ENCODE measurements around the gene PLCL1.

PLCL1 gene

GRCh38 chr2:197927994-197928393, 123.6 kb downstream of the PLCL1 start:
- no peak for DNase-seq (ENCODE audit: low read depth)

DNA sequence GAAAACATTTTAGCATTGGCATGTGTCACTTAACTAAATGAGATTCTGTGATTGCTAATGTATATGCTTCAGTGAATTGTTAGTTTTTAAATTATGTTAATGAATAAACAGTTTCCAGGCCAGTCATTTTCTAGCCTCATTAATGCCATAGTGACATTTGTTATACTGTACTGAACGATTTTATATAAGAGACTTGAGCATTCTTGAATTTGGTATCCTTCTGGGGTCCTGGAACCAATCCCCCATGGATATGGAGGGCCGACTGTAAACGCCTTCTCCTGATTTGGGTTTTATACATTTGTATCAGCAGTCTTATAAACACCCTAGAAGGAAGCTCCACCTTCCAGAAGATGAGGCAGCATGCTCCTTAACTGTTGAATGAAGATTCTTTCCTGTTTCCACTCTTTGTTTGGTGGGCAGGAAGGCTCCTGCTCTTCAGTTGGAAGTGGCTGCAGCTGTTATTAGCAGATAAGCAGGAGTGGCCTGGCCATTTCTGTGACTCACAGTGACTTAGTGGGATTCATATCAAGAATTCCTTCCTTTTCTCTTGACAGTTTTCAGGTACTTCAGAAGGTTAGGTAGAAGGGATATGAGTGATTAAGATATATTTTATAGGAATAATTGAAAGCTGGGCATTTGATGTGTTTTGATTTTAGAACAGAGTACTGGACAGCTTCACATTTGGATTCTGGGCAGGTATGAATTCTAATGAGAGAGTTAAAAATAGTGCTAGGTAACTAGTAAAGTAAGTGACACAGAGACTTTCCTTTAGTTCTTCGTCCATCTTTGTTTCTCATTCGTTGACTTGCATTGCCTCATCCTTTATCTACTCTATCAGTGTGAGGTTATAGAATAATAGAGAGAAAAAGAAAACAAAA, 124.9 kb downstream of the PLCL1 start:
- DNase-seq (ENCODE audit: low read depth): no peak

- no peak for DNase-seq (ENCODE audit: low read depth)
Measured at GRCh38 chr2:197929886-197930227, 125.5 kb downstream of the PLCL1 start.

GRCh38 chr2:197930570-197931278, 126.3 kb downstream of the PLCL1 start:
- no peak for DNase-seq (ENCODE audit: low read depth)

DNA sequence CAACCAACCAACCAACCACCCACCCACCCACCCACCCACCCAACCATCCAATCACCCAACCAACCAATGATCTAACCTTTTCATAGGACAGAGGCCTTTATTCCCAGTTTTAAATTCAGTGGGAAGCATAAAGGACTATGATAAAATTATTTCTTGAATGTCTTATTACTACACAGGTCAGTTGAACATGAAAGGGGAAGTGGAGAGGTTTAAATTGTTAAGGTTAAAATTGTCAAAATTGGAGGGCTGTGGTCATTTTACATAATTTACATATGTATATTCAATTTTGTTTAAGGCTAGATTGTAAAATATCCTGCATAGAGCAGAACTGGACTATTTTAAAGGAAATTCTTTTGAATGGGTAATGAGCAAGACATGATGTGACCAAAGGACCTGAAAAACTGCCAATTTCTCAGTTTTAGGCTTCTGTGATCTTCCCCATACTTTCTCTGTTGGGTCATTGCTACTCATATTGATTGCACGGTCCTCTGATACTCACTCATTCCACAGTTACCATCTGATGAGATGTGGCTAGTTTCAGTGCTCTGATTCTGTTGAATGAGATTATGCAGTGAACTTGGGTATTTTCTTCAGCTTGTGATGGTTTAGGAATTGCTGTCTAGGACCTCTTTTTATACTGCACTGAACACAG, 127.4 kb downstream of the PLCL1 start:
- DNase-seq (ENCODE audit: low read depth): no peak

DNA sequence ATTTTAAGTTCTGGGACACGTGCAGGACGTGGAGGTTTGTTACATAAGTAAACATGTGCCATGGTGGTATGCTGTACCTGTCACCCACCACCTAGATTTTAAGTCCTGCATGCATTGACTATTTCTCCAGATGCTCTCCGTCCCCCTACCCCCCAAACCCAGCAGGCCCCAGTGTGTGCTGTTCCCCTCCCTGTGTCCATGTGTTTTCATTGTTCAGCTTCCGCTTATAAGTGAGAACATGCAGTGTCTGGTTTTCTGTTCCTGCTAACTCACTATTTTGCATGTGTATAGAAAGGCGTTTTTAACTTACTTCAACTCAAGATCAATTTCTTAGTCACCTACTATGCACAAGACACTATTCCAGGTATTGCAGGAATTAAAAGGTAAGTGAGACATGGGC, 128.0 kb downstream of the PLCL1 start:
- DNase-seq (ENCODE audit: low read depth): no peak

DNA sequence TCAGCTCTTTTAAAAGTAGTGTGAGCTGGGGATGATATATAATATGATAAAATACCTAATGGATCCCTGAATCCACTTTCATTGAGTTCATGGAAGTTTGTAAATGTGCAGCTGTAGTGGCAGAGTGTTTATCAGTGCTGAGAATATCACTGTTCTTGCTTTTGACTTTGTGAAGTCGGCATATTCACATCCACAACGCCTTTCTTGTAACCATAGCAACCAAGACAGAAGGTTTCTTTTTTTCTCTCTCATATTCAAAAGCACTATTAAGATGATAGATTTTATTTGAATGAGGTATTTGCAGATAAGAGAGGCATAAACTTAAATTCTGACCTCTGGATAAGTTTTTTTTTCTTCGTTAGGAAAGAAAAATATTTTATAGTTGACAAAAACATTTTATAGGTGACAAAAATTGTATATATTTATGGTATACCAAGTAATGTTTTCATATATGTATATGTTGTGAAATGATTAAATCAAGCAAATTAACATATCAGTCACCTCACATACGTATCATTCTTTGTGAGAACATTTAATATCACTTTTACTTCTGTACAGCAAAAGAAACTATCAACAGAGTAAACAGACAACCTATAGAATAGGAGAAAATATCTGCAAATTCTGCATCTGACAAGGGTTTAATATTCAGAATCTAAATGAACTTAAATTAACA, 130.0 kb downstream of the PLCL1 start:
- no peak for DNase-seq (ENCODE audit: low read depth)

DNA sequence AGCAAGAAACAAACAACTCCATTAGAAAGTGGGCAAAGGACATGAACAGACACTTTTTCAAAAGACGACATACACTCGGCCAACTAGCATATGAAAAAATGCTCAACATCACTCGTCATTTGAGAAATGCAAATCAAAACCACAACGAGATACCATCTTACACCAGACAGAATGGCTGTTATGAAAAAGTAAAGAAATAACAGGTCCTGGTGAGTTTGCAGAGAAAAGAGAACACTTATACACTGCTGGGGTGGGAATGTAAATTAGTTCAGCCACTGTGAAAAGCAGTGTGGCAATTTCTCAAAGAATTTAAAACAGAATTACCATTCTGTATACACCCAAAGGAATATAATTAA, 130.5 kb downstream of the PLCL1 start:
- DNase-seq (ENCODE audit: low read depth): no peak

- DNase-seq (ENCODE audit: low read depth): no peak
Measured at GRCh38 chr2:197937814-197938213, 133.4 kb downstream of the PLCL1 start.

GRCh38 chr2:197938555-197938954, 134.2 kb downstream of the PLCL1 start:
- DNase-seq (ENCODE audit: low read depth): no peak

DNA sequence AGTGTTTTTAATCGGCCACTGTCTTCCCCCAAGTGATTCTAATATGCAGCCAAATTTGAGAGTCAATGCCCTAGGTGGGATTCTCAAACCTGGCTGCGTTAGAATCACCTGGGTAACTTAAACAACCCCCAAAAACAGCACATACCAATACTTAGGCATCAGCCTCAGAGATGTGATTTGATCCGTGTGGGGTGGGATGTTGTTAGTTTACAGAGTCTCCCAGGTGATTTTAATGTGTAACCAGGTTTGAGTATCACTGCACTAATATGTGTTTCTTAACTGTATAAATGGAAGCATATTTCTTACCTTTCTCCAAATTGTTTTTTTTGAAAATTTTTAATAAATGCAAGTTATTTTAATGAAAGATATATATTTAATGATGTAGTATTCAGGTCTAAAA, 135.4 kb downstream of the PLCL1 start:
- DNase-seq (ENCODE audit: low read depth): no peak

GRCh38 chr2:197940382-197940781, 136.0 kb downstream of the PLCL1 start:
- no peak for DNase-seq (ENCODE audit: low read depth)

GRCh38 chr2:197941715-197942114, 137.3 kb downstream of the PLCL1 start:
- DNase-seq (ENCODE audit: low read depth): no peak

DNA sequence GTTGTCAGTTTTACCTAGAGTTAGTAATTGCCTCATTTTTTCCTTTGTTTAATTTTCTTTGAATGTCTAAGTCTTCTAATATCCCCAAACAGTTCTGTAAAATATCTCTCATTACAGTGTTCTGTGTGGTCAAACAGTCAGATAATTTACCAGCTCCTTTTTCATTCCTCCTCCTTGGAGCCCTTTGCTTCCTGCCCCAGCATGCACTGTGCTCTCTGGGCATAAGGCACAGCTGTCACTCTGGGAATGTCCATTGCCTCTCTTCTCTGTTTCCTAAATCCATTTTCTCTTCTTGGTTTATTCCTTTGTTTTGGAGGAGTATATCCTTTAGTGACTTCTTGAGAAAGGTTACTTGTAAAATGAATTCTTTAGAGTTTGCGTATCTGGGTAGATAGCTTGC, 139.3 kb downstream of the PLCL1 start:
- DNase-seq (ENCODE audit: low read depth): no peak

- DNase-seq (ENCODE audit: low read depth): no peak
Measured at GRCh38 chr2:197944416-197945096, 140.2 kb downstream of the PLCL1 start.

GRCh38 chr2:197946562-197946961, 142.2 kb downstream of the PLCL1 start:
- DNase-seq (ENCODE audit: low read depth): no peak

GRCh38 chr2:197947219-197947757, 142.9 kb downstream of the PLCL1 start:
- DNase-seq (ENCODE audit: low read depth): no peak

DNA sequence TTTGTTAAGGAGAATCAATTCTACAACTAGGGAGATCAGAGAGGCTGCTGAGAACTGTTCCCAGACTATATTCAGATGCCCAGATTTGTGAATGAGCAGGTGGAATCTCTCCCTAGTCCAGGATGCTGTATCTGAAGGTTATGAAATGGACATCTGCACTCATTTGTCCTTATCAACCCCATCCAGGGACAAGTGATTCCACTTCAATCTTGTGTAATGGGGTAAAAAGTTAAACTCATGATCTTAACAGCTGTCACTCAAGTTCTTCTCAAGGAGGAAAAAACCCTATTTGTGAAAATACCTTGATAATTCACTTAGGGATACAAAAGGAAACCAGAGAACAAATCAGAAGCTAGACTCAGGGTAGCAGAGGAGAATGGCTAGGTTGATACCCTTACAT, 144.8 kb downstream of the PLCL1 start:
- DNase-seq (ENCODE audit: low read depth): no peak

DNA sequence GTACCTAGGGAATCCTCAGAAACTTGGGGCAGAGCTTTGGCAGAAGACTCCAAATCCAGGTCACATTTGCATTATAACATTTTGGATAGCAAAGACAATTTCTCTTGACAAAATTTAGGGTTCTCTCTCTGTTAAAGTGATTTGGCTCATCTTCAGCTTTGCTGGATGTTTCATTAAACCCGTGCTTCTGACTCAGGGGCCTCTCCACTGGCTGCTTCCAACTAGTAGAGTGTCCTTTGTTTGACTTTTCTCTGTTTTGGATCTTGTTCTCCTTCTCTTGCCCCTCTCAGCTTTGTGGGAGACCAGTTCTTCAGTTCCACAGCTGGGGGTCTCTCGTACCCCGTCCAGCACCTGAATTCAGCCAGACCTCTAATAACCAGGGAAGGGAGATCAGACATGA, 145.6 kb downstream of the PLCL1 start:
- DNase-seq (ENCODE audit: low read depth): no peak

DNA sequence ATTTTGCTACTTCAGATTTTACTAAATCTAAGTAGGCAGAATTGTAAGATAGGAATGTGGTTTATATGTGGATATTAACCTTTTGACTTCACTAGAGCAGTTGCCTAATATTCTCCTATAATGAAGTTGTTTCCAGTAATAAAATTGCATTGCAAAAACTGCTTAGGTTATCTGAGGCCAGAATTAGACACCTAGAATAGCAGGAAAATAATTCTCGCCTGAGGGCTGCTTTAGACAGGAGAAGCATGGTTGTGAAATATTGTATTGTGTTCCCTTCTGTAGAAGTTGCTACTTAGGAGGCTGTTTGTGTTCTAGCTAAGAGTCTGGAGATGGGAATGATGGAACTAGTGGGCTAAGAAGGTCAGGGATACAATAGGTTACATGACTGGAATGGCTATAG, 146.3 kb downstream of the PLCL1 start:
- no peak for DNase-seq (ENCODE audit: low read depth)

- no peak for DNase-seq (ENCODE audit: low read depth)
Measured at GRCh38 chr2:197952540-197953202, 148.3 kb downstream of the PLCL1 start.
